B cell (primary cell): ENCODE data around the gene LRTM2.

Experiments
- CTCF ChIP-seq: fragments of 200-600 bp; IDR thresholded peaks from one replicate; pipeline ENCODE4 v1.8.0; 2022; ENCODE audit warnings: antibody characterized with exemption, mild to moderate bottlenecking
- EZH2 ChIP-seq: IDR thresholded peaks from 2 replicates; pipeline ENCODE4 v1.6.1; 2012; ENCODE audit warnings: borderline replicate concordance, low read depth, mild to moderate bottlenecking, moderate library complexity, low read length; ENCODE audit not compliant: insufficient read depth, poor library complexity, severe bottlenecking

DNA sequence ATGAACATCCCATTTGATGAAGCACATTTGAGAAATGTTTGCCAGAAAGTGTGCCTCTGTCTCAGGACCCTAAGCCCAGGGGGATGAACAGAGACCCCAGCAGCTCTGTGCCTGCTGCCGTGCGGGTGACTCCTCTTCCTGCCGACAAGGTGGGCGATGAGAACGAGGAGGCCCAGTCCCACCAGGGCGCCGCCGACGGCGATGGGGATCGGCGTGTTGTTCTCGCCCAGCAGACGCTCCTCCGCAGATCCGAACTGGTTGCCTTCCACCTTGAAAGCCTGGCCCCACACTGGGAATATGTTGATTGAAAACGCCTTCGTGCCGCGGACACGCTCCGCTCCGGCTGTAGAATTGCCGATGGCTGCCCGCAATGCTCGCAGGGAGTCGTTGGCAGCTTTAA is 44.1 kb downstream of the LRTM2 start:
- TF ChIP-seq CTCF: no peak
- no peak for TF ChIP-seq EZH2
